Activated CD4-positive, alpha-beta T cell treated with anti-CD3 and anti-CD28 coated beads, Interleukin-2, amount 50 U/mL, for 48 hours (primary cell): ENCODE data around the gene DPH1.

Experiments
- DNase-seq, 2 experiments: peaks; one replicate each; pipeline ENCODE4 v3.0.0-alpha.2; 2020

Gene DPH1

DNA sequence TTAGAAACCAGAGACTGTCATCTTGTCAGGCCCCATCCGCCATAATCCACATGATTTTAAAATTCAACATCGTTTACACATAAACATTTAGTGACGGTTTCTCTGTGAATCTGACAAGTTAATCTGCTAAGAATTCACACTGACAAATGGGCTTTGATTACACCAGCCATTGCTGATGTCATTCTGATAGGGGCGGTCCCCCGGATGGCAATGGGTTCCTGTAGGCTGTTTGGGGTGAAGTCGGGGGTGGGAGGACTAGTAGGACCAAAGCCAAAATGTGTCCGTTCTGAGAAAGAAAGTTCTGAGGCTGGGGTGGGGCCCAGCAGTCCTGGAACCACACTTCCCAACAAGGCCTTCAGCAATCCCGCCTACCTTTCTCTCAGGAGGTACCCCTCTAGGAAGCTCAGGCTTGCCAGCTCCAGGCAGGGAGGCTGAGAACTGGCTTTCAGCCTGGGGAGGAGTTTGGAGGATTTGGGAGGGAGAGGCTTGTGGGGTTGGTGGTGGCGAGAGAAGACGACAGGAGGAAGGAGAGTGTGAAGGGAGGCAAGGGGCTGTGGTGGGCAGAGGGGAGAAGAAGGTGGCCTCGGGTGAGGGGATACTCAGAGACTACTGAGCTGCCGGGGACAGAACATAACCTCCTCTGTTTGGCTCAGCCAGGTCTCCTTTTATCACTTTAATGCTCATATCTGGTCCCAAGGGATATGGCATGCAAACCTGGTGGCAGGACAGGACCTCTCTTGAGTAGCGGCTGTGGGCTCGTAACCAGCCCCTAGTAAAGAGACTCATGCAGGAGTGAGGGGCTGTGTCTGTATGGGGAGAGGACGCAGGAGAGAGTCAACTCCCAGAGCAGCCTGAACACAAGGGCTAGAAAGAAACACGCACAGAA, 33.6 kb downstream of the DPH1 start:
- no peak for DNase-seq

DNA sequence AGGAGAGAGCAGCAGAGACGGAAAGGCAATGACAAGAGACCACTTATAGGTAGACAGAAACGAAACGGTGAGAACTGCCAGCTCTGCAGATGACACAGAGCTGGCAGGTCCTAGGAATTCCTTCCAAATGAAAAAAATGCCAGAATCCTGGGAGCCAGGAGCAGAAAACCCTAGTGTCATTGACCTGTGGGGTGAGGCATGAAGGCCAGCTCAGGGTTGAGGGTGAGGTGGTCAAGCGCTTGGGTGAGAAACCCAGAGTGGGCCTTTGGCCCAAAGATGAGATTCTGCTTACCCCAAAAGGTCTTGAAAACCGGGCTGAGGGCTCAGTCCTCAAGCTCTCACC, 34.2 kb downstream of the DPH1 start:
- no peak for DNase-seq

DNA sequence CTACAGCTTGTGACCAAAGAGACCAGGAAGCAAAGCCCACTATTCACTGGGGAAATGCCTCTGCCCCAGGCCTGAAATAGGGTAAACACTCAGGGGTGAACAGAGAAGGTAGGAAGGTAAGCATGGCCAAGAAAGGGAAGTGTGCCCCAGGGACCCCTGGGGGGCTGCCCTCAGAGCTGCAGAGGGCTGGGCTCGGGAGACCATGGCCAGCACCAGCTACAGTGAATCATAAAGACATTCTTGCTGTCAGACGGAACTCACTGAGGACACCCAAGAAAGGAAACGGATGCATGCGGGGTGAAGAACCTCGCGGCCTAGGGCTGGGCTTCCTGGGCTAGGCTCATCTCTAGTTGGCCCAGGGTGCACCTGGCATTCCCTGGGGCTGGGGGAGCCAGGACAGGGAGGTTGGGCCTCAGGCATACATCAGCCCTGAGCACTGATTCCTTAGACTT, 34.6 kb downstream of the DPH1 start:
- DNase-seq, result no peak

- DNase-seq, result peak; percentile 75 to 82
These were observed 35.2 kb downstream of the DPH1 start for GRCh38 chr17:2064980-2065785.

DNA sequence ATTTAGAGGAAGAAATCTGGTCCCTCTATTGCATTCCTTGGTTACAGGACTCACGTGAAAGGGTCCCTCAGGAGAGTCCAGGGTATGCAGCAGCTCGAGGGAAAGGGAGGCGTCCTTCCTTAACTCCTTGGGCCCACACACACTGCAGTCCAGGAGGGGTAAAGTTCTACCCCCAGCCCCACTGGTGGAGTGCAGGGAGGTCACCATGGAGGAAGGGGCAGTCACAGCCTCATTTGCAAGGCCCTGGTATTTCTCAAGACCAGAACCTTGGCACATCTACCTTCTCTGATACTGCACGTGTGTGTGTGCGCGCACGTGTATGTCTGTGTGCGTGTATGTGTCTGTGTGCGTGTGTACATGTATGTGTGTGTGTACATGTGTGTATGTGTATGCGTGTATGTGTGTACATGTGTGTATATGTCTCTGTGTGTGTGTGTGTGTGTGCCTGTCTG, 36.0 kb downstream of the DPH1 start:
- no peak for DNase-seq

GRCh38 chr17:2067048-2067561, 37.2 kb downstream of the DPH1 start:
- DNase-seq, result no peak

DNA sequence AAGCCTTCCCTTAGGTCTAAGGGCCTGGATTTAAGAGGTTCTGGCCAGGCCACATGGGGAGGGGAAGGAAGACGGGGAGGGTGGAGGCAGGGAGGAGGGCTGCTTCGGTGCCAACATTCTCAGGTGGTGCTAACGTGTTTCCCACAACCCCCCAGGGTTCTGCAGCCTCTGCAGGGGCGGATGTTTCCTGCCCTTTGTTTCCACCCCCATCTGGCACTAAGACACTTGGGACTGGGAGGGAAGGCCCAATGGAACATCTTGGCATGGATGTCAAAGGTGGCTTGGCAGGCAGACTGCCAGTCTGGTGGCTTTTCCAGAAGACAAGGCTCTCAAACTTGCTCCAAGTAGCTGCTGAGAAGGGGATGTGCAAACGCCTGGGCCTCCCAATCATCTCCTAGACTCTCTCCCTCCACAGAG, 37.7 kb downstream of the DPH1 start:
- no peak for DNase-seq

DNA sequence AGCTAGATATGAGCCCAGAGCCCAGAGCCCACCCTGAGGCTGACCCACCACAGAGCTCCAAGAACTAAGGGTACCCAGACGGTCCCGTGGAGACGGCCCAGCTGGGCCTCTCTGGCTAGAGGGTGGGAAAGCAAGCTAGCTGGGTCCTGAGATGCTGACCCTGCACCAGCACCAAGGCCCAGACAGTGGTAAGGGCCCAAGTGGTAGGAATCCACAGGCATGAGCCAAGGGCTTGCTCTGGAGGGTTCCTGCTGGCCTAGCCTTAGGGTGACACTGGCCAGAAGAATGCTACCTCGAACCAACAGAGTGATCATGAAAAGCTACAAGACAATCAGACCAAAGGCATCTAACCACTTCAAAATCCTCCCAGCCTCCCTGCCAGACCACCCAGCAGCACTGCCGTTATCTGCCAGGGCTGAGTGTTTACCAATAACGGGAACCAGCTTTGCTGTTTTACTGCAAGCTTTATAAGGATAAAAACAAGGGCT, 38.1 kb downstream of the DPH1 start:
- no peak for DNase-seq

GRCh38 chr17:2068519-2069051, 38.6 kb downstream of the DPH1 start:
- DNase-seq, result peak in 1 of 2 experiments; percentile 53

DNA sequence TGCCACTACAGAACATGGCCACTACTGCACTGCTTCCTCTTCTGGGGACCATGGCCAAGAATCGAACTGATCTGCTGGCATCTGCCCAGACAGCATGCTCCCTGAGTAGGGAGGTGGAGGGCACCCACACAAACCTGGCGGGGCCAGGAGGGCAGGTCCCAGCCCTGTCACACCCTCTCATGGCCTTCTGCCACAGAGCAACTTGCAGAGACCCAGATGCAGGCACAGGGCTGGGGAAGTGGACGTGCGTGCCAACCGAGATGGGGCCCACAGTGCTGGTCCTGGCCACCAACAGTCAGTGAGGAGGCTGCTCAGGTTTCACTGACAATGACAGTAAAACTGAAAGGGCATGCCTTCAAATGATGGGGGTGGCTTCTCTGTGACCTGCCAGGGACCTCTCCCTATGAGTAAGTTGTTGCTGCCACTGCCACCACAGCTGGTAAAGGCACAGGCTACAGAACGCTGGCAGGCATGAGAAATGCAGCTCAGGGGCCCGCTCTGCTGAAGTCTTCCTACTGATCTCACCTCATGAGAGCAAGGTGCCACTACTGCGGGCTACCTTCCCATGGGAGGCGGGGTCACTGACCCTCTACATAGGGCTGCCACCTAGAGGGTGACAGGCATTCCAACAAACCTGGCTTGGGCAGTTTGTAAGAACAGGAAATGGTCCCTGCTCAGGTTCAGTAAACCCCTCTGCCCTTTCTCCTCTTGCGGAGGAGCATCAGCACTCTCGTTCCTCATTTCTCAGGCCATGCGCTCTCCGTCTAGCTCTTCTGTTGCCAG, 40.5 kb downstream of the DPH1 start:
- DNase-seq, result peak; percentile 75 to 86

DNA sequence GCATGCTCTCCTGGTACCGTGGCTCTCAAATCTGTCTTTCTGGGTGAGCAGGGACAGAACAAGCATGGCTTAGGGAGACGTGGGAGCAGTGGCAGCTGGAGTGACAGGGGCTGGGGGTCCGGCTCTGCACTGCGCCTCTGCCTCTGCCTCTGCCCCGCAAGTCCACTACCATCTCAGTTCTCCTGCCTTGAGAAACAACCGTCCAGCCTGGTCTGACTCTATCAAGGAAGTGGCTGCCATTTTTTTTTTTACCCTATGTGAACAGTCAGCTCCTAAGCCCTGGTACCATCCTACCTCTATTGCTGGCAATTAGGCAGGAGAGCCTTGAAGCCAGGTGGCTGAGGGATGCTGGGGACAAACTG, 41.1 kb downstream of the DPH1 start:
- DNase-seq, result no peak

GRCh38 chr17:2071455-2072281, 41.7 kb downstream of the DPH1 start:
- DNase-seq, result no peak

GRCh38 chr17:2074919-2075318, 45.0 kb downstream of the DPH1 start:
- no peak for DNase-seq

DNA sequence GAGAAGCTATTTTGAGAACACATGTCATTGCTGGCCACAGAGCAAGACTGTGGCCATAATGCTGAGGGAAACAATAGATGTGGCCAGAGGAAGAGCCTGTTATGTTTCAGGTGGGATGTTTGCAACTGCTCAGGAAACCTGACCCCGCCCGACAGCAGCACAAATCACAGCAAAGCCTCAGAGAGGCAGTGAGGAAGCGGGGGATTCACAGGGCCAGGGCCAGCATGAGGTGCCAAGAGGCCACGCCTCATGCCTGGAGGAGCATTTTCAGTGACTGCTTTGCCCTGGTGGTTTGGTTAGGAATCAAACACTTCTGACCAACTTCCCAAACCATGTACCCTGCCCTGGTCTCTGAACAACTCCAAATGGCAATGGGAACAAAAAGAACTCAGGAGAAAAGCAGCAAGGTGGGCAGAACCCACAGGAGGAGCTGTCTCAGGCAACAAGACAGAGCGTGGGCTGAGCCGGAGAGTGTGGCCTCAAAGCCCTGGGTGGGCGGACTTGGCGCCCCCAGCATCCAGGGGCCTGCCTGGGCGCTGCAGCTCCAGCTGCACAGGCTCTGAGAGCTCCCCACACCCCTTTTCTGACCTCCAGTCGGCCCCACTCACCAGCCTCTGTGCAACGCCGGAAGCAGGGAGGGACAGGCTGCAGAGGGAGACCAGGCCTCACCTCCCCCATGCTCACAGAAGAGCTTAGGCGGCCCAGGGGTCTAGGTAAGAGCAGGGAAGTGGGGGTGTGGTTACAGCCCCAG, 45.6 kb downstream of the DPH1 start:
- DNase-seq, result no peak

- no peak for DNase-seq
These were observed 46.4 kb downstream of the DPH1 start for GRCh38 chr17:2076087-2076984.

DNA sequence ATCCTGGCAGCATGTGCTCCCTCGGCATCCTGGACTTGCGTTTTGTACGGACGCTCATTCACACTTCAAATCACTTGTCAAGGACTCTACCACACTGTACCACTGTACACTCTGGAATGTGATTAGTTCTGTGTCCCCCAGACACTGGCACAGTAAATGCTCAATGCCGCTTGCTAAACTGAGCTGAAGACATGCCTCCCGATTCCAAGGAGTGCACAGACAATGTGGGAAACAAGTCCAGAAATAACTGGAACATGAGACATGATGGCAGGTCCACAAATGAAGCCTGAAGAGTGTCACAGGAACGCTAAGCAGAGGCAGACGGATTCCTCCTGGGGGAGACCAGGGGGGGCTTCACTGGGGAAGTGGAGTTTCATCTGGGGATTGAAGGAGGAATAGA, 47.1 kb downstream of the DPH1 start:
- DNase-seq, result no peak

DNA sequence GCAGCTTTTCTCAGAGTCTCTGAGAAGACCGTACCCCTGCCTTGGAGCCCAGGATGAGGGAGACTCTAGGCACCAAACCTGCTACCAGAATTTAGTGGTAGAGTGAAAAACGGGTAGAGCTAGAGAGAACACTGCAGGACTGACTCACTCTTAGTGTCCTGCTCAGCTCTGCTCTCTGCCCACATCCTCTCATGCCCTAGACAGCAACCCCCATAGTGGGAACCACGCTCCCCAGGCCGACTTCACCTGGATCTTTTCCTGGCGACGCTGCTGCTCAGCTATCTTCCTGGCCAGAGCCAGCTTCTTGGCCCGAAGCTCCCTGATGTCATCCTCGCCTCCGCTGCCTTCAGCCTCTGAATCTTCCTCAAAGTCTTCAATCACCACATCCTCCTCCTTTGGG, 51.6 kb downstream of the DPH1 start:
- no peak for DNase-seq

- DNase-seq, result no peak
These were observed 52.2 kb downstream of the DPH1 start for GRCh38 chr17:2082003-2082781.

DNA sequence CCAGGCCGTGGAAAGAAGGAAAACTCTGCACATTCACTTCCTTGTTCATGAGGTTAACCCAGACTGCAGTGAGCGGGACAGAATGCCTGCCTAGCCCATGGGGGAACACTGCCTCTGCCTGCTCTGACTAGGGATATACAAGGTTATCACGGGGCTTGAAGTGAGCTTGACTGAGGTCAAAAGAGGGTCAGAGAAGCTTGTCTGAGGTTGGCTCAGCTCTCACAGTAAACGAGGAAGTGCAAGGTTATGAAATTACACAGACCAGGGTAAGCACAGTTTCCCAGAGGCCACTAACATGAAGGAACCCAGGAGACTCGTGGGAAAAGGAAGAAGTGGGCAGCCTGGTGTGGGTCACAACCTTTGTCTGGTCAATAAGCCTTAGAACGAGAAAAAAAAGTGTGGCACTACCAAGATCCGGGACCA, 53.7 kb downstream of the DPH1 start:
- DNase-seq, result no peak
